Stimulated activated CD8-positive, alpha-beta memory T cell treated with anti-CD3 and anti-CD28 coated beads, Interleukin-12 subunit alpha, Interleukin-12 subunit beta, amount 100 ng/mL, for 1 hour (primary cell): Measurements from ENCODE around the gene CD300E.
"Not testable (repeated sequence)": the region's sequence is repeated elsewhere in the genome, so short reads cannot be mapped to it uniquely, and the experiment has no call there.

Experiments
- DNase-seq: peaks from one replicate; pipeline ENCODE4 v3.0.0-alpha.2; 2020; ENCODE audit warnings: low read depth

The CD300E gene

GRCh38 chr17:74623693-74624093 lies at the start of gene CD300E:
CD300E (minus strand) TSS chr17:74623738; CDS start chr17:74623621, 117 bp downstream.
- DNase-seq, result no peak

- peak; percentile 45 for DNase-seq
These were observed 47.7 kb upstream of the CD300E start for GRCh38 chr17:74671031-74671771.

GRCh38 chr17:74670329-74670728 lies 46.8 kb upstream of the CD300E start:
- no peak for DNase-seq

GRCh38 chr17:74663561-74663960 lies 40.0 kb upstream of the CD300E start:
- DNase-seq, result no peak

GRCh38 chr17:74659889-74660288 lies 36.4 kb upstream of the CD300E start:
- DNase-seq, result no peak

GRCh38 chr17:74658620-74659019 lies 35.1 kb upstream of the CD300E start:
- no peak for DNase-seq

GRCh38 chr17:74654742-74655141 lies 31.2 kb upstream of the CD300E start:
- no peak for DNase-seq

- DNase-seq, result no peak
These were observed 28.5 kb upstream of the CD300E start for GRCh38 chr17:74652020-74652419.

GRCh38 chr17:74649909-74650308 lies 26.4 kb upstream of the CD300E start:
- DNase-seq, result no peak

- DNase-seq, result no peak
These were observed 24.5 kb upstream of the CD300E start for GRCh38 chr17:74647871-74648672.

GRCh38 chr17:74646231-74646630 lies 22.7 kb upstream of the CD300E start:
- no peak for DNase-seq

- DNase-seq, result no peak
These were observed 21.5 kb upstream of the CD300E start for GRCh38 chr17:74645010-74645409.

GRCh38 chr17:74644419-74644818 lies 20.9 kb upstream of the CD300E start:
- DNase-seq, result no peak

GRCh38 chr17:74643826-74644225 lies 20.3 kb upstream of the CD300E start:
- no peak for DNase-seq

GRCh38 chr17:74642995-74643394 lies 19.5 kb upstream of the CD300E start:
- DNase-seq, result no peak

GRCh38 chr17:74642556-74642955 lies 19.0 kb upstream of the CD300E start:
- DNase-seq, result no peak

GRCh38 chr17:74641958-74642298 lies 18.4 kb upstream of the CD300E start:
- DNase-seq, result no peak

GRCh38 chr17:74641224-74641957 lies 17.9 kb upstream of the CD300E start:
- no peak for DNase-seq

GRCh38 chr17:74639704-74640151 lies 16.2 kb upstream of the CD300E start:
- DNase-seq, result no peak

GRCh38 chr17:74637926-74638325 lies 14.4 kb upstream of the CD300E start:
- no peak for DNase-seq

- DNase-seq, result no peak
These were observed 13.7 kb upstream of the CD300E start for GRCh38 chr17:74637265-74637664.

- DNase-seq, result not testable (repeated sequence)
These were observed 13.1 kb upstream of the CD300E start for GRCh38 chr17:74636541-74637085.
